HG03095 (cell line): ENCODE results near the gene CYGB.

Experiments used
- ATAC-seq: cut with Tn5 transposase; IDR thresholded peaks from one replicate; pipeline ENCODE4 v1.9.1; 2021; ENCODE audit warnings: moderate library complexity; ENCODE audit not compliant: unreplicated experiment

Gene CYGB

GRCh38 chr17:76550712-76551615, 13.5 kb upstream of the CYGB start:
- ATAC-seq, result no peak

- ATAC-seq, result no peak
Observed at GRCh38 chr17:76549539-76549938, 12.0 kb upstream of the CYGB start.

DNA sequence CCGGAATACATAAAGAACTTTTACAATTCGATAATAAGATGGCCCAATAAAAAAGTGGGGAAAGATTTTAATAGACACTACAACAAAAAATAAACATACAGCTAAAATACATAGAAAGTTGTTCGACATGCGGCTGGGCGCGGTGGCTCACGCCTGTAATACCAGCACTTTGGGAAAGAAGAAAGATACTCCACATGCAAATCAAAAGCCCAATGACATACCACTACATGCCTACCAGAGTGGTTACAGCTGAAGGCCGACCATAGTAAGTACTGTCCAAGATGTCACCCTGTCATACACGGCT, 11.7 kb upstream of the CYGB start:
- no peak for ATAC-seq

- ATAC-seq, result no peak
Observed at GRCh38 chr17:76548378-76549214, 11.1 kb upstream of the CYGB start.

DNA sequence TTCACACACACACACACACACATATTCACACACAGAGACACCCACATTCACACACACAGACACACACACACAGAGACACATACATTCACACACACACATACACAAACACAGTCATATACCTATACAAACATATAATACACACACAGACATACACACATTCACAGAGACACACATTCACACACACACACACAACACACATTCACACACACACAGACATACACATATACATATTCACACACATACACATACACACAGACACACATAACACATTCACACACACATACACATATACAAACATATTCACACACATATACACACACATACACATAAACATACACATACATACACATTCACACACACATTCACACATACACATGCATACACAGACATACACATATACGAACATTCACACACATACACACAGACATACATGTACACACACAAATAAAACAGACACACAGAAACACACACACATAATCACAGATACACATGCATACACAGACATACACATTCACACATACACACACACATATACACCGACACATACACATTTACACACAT, 10.2 kb upstream of the CYGB start:
- ATAC-seq, result no peak

DNA sequence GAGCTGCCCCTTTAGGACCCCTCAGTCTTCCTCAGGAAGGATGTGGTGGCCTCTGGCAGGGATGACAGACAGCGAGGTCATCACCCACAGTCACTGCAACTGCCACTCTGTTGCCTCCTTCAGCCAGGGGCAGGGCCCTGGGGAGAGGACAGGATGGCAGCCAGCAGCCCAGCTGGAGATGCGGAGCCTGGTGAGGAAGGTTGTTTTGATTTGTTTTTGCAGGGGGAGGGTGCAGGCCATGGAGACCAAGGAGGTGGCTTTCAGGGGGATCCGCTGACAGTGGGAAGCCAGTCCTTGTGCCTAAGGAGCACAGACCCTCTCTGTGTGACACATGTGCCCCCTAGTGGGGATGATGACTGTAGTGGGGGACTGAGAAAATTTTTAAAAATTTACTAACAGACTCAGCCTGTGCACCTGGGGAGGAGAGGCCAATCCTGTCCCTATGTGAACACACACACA, 9.7 kb upstream of the CYGB start:
- ATAC-seq, result no peak

- ATAC-seq, result no peak
Observed at GRCh38 chr17:76546556-76547182, 9.2 kb upstream of the CYGB start.

DNA sequence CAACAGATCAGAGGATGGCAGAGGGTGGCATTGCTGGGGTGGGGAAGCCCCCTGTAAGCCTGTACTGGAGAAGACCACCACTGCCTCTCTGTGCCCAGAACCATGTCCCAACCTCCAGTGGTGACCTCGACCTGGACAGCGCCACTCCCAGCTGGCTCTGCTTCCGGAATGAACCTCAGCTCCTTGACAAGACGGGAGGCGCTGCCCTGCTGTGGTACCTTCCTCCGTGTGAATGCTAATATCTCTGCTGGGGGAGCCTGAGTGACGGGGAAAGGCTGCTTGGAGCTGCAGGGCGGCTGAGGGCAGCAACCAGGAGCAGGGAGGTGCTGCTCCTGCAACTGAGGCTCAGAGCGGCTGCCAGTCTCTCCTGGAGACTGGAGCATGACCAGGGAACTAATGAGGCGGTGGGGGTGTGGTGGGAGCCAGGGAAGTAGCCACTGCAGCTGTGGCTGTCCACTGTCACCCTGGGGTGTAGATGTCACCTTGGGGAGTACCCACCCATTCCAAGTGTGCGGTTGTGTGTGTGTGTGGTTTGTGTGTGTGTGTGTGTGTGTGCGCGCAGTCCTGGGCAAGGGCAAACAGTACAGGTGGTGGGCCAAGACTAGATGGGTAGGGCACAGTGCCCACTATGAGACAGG, 8.5 kb upstream of the CYGB start:
- ATAC-seq, result no peak

DNA sequence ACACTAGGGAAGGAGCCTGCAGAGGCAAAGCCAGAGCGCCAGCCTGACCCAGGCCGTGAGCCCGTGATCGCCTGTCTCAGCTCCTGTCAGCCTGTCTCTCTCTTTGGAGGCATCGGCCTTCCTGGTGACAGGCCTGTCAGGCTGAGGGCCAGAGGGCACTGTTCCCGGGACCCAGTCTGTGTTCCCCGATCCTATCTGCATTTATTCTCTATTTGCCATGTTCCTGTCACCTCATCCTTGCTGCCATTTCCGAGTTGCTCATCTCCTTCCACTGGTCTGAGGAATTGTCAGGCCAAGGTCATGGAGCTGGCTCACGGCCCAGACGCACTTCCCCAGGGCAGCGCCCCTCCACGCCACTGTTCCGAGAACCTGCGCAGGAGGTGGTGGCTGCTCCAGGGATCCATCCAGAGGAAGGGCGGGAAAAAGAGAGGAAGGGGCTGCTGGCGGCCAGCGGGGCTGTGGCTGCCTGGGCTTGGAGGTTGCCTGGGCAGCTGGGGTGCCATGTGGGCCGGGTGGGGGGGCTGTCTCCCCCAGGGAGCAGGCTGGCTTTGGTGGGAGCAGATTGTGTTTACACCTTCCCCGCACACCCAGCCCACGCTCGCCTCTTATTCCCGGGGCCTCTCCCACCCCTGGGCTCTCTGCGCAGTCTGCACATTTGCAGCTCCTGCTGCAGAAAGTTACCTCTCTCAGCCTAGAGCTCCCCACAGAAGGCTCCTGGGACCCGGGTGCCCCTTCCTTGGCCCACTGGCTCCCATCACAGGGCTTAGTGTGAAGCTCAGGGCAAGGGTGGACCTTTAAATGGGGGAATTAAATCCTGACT, 7.2 kb upstream of the CYGB start:
- ATAC-seq, result no peak

GRCh38 chr17:76543826-76544545, 6.5 kb upstream of the CYGB start:
- ATAC-seq, result no peak

- ATAC-seq, result no peak
Observed at GRCh38 chr17:76543482-76543825, 5.9 kb upstream of the CYGB start.

DNA sequence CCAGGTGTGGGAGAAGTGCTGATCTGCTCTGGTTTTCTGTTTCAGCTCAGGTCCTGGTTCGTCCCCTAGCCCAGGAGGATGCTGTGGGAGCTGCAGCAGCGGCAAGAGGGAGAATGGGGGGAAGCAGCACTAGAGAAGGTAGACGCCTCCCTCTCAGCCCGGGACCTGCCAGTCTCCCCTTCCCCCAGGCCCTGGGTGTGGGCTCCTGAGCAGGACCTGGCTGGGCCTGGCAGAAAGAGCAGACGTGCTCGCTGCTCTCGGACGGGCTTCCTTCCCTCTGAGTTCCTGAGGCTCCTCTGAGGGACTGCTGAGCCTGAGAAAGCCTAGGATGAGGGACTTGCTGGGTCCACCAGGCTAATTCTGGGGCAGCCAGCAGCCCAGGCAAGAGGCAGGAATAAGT, 5.5 kb upstream of the CYGB start:
- ATAC-seq, result no peak

DNA sequence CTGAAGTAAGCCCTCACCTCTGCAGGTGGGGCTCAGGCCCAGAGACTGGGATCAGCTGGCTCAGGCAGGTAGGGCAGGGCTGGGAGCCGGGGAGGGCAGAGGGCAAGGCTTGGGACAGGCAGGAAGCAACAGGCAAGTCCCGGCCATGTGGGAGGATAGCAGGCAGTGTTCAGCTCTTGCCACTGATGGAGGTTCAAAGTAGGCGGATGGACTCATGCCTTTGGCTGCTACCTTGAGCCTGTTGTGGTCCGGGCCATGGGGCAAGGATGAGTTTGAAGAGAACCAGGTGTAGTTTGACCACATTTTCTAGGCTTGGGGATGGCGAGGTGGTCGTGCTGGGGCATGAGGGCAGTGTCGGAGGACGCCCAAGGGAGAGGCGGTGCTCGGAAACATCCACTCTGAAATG, 5.1 kb upstream of the CYGB start:
- no peak for ATAC-seq

- ATAC-seq, result no peak
Observed at GRCh38 chr17:76541739-76542454, 4.4 kb upstream of the CYGB start.

- ATAC-seq, result no peak
Observed at GRCh38 chr17:76540381-76541300, 3.1 kb upstream of the CYGB start.

DNA sequence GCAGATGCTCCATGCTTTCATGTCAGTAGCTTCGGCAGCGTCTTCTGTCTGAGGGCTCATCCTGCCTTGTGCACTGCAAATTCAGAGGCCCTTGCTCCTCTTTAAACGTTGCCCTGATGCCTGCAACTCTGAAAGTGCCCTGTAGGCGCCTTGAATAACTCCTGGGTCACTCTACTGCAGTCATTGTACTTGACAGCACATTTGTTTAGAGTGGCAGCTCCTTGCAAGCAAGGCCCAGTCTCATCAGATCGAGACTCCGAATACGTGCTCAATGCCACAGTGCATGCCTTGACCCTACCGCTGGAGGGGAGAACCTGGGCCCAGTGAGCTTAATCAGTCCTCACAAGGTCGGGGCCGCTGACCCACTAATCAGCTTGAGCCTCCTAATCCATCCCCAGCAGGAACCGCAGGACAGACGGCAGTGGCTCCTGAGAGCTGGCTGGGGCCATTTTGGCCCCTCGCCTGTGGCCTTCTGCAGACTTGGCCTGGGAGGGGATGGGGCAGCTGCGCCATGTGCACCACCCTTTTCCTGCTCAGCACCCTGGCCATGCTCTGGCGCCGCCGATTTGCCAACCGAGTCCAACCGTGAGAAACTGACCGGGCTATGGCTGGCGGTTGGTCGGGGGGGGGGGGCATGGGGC, 2.2 kb upstream of the CYGB start, which contains the start of gene PRCD:
TSS of gene PRCD (plus strand) at position 414 of the 641 bp plus-strand sequence. CDS start at position 512, 98 bp downstream.
- no peak for ATAC-seq

- ATAC-seq, result no peak
Observed at GRCh38 chr17:76538941-76539570, 1.5 kb upstream of the CYGB start.
